ENCODE results near the gene WDR12. TPM values are rescaled to one million over a fixed set of nuclear protein-coding genes. Genes with fewer than 3 reads are reported as not detected.

The WDR12 gene
- total and polyA plus RNA-seq, 12 donors = 12.4 to 68.7 (median 38.3) TPM

- WGBS, 4 donors = 88 to 97% (median 95%) methylated on average over 4 to 11 of the region's 11 CpGs
- TF ChIP-seq POLR2A (IDR thresholded peaks at IDR 0.05) (no peak), CTCF (IDR thresholded peaks at IDR 0.05) (no peak)
- no peaks in the 10 kb centered on the region for H3K36me3 ChIP-seq (replicated peaks in 1 of 2)
- no peak overlapping the region for H3K4me3 ChIP-seq
- no peaks in the 10 kb centered on the region for H3K9me3 ChIP-seq (replicated peaks in 1 of 3)
- intact Hi-C loops (cut with DNase I) = no loop called here
- H3K4me1 ChIP-seq (replicated peaks in 1 of 2) = no peaks in the 10 kb centered on the region
- DNase-seq = no peak
- H3K27me3 ChIP-seq = no peaks in the 10 kb centered on the region
- no peak overlapping the region for H3K27ac ChIP-seq
Observed at GRCh38 chr2:202841090-202841867, 70.2 kb downstream of the WDR12 start.

GRCh38 chr2:202831242-202832220 lies 79.9 kb downstream of the WDR12 start:
- DNase-seq = peak; percentile 44 to 79 (median 64)
- no peaks in the 10 kb centered on the region for H3K27me3 ChIP-seq
- no peaks in the 10 kb centered on the region for H3K9me3 ChIP-seq (replicated peaks in 1 of 3)
- peak; percentile 39 to 78 (median 62) for TF ChIP-seq CTCF (IDR thresholded peaks at IDR 0.05)
- no peak for TF ChIP-seq POLR2A (IDR thresholded peaks at IDR 0.05)
- no peak overlapping the region for H3K4me3 ChIP-seq
- H3K4me1 ChIP-seq (replicated peaks in 1 of 2) = peaks cover 0 to 13% of the 10 kb centered on the region in 2 donors
- H3K36me3 ChIP-seq (replicated peaks in 1 of 2) = no peaks in the 10 kb centered on the region
- intact Hi-C loops (cut with DNase I) = no loop called here
- peak overlapping the region in 1 of 5 donors; percentile 9 for H3K27ac ChIP-seq
- 18 to 25% (median 22%) methylated on average over 6 of the region's 6 CpGs for WGBS, 4 donors

- H3K27me3 ChIP-seq = no peaks in the 10 kb centered on the region
- intact Hi-C loops (cut with DNase I) = no loop called here
- TF ChIP-seq POLR2A (IDR thresholded peaks at IDR 0.05) (no peak), CTCF (IDR thresholded peaks at IDR 0.05) (no peak)
- peaks cover 0 to 9% of the 10 kb centered on the region in 2 donors for H3K4me1 ChIP-seq (replicated peaks in 1 of 2)
- H3K36me3 ChIP-seq (replicated peaks in 1 of 2) = no peaks in the 10 kb centered on the region
- H3K4me3 ChIP-seq = no peak overlapping the region
- DNase-seq = no peak
- H3K27ac ChIP-seq = no peak overlapping the region
- 95 to 100% (median 100%) methylated on average over 1 of the region's 1 CpG for WGBS, 4 donors
- H3K9me3 ChIP-seq (replicated peaks in 1 of 3) = no peaks in the 10 kb centered on the region
Observed at GRCh38 chr2:202824901-202825300, 86.6 kb downstream of the WDR12 start.

Other genes starting within 250 kb of the WDR12 start
- 10 to 100 TPM in 3 of 9 donors, 1 to 10 TPM in 6; 7.2 to 17.5 (median 8.1) TPM for gene ICA1L, start 39.9 kb downstream of the WDR12 start, total RNA-seq
- 10 to 100 TPM in 1 of 3 donors, 1 to 10 TPM in 2; 7.4 to 15.6 (median 9.7) TPM for gene ICA1L, start 39.9 kb downstream of the WDR12 start, polyA plus RNA-seq
- gene CARF, start 602 bp upstream of the WDR12 start, total RNA-seq = 10 to 100 TPM in 6 of 9 donors, 1 to 10 TPM in 3; 6.7 to 27.9 (median 11.5) TPM
- 1 to 10 TPM; 1.9 to 9.3 (median 2.2) TPM for gene CARF, start 602 bp upstream of the WDR12 start, polyA plus RNA-seq
- 10 to 100 TPM; 18.6 to 55.3 (median 31.3) TPM for gene NBEAL1, start 103.2 kb upstream of the WDR12 start, total RNA-seq
- gene NBEAL1, start 103.2 kb upstream of the WDR12 start, polyA plus RNA-seq = 1 to 10 TPM; 5.0 to 7.3 (median 7.3) TPM

Measured in adrenal gland (tissue), 12 donors.